ENCODE results near the gene NDST1. TPM values are rescaled to one million over a fixed set of nuclear protein-coding genes. Genes with fewer than 3 reads are reported as not detected.

The NDST1 gene
- total RNA-seq, 2 donors from 2014 or later = 37.6 to 56.0 TPM

DNA sequence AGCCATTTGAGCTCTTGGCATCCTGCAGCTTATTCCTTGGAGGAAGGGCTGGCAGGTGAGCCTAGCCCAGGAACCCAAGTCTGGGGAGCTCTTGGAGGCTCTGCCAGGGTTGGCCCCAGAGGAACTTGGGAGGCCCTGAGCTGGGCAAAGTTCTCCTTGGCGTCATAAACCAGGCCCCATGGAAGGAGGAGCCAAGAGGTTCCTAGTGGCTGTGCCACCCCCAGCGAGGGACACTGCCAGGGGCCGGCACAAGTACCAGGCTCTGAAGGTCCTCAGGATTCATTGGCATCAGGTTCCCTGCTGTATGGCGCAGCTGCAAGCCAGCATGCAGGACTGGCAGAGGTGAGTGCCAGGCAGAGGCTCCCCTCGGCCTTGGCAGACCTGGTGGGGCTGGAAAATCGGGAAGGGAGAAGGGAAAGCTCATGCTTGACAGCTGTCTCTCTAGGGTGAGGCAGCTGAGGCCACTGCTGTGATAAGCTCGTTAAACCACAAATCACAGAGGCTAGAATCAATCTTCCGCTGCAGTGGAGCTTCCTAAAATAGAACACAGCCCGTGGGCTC lies 77.9 kb downstream of the NDST1 start:
- Histone ChIP-seq H3K36me3 (replicated peaks in 1 of 2; ENCODE audit: insufficient read depth in 1 of 2, low read depth in 2 of 2) (no peaks in the 10 kb centered on the region), H3K27me3 (no peaks in the 10 kb centered on the region), H3K9me3 (no peaks in the 10 kb centered on the region), H3K4me1 (peaks cover 41% of the 10 kb centered on the region), H3K27ac (peak overlapping the region in 1 of 4 donors; percentile 5), H3K4me3 (no peak overlapping the region)
- intact Hi-C loops (cut with DNase I) = no loop called here
- DNase-seq = peak; percentile 39 to 85 (median 72)
- peak; percentile 29 for ATAC-seq
- no peak for TF ChIP-seq POLR2A (IDR thresholded peaks at IDR 0.05)
- TF ChIP-seq, protein P1, sequence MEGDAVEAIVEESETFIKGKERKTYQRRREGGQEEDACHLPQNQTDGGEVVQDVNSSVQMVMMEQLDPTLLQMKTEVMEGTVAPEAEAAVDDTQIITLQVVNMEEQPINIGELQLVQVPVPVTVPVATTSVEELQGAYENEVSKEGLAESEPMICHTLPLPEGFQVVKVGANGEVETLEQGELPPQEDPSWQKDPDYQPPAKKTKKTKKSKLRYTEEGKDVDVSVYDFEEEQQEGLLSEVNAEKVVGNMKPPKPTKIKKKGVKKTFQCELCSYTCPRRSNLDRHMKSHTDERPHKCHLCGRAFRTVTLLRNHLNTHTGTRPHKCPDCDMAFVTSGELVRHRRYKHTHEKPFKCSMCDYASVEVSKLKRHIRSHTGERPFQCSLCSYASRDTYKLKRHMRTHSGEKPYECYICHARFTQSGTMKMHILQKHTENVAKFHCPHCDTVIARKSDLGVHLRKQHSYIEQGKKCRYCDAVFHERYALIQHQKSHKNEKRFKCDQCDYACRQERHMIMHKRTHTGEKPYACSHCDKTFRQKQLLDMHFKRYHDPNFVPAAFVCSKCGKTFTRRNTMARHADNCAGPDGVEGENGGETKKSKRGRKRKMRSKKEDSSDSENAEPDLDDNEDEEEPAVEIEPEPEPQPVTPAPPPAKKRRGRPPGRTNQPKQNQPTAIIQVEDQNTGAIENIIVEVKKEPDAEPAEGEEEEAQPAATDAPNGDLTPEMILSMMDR (IDR thresholded peaks at IDR 0.05) = no peak
- 29 to 62% methylated on average over 5 to 9 of the region's 9 CpGs for WGBS, 2 donors

GRCh38 chr5:150587016-150587415 lies 79.1 kb downstream of the NDST1 start:
- no peaks in the 10 kb centered on the region for H3K36me3 ChIP-seq (replicated peaks in 1 of 2; ENCODE audit: insufficient read depth in 1 of 2, low read depth in 2 of 2)
- intact Hi-C loops (cut with DNase I) = no loop called here
- H3K27ac ChIP-seq = no peak overlapping the region
- TF ChIP-seq POLR2A (IDR thresholded peaks at IDR 0.05) = no peak
- TF ChIP-seq, protein P1 (IDR thresholded peaks at IDR 0.05) = no peak
- H3K27me3 ChIP-seq = no peaks in the 10 kb centered on the region
- H3K4me1 ChIP-seq = peaks cover 46% of the 10 kb centered on the region
- no peak overlapping the region for H3K4me3 ChIP-seq
- no peaks in the 10 kb centered on the region for H3K9me3 ChIP-seq
- ATAC-seq = no peak
- no peak for DNase-seq

DNA sequence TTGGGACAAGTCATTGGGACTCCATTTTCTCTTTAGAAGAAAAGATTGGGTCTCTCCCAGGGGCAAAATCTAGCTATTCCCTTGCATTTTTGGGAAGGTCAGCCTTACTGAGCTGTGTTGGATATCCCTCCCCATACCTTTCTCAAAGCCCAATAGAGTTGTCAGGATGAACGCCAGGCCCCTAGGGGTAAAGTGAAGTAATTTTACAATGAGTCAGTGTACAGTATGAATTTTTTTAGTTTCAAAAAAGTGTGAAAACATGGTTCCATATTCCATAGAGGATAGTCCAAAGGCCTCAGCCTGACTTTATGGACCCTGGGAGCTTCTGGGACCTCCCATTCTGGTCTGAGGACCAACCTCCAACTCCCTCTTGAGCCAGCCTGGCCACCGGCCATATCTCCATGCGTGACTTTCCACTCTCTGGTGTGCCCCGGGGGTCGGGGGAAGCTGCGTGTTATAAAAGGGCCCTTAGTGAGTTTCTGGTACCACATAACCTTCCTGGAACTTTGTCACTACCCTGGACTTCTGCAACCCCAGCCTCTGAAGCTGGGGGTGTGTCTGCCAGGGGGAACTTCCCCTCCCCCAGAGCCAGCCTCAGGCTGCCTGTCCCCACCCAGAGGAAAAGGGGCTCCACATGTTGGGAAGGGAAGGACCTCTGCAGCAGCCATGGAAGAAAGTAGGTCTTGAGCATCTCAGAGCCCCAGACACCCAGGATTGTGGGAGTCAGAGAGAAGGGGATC lies 80.1 kb downstream of the NDST1 start:
- no peak for TF ChIP-seq POLR2A (IDR thresholded peaks at IDR 0.05)
- TF ChIP-seq, protein P1 (IDR thresholded peaks at IDR 0.05) = no peak
- no peak overlapping the region for H3K4me3 ChIP-seq
- no peaks in the 10 kb centered on the region for H3K9me3 ChIP-seq
- WGBS, 2 donors = 57 to 66% methylated on average over 6 of the region's 6 CpGs
- ATAC-seq = no peak
- DNase-seq = no peak
- no peak overlapping the region for H3K27ac ChIP-seq
- H3K36me3 ChIP-seq (replicated peaks in 1 of 2; ENCODE audit: insufficient read depth in 1 of 2, low read depth in 2 of 2) = no peaks in the 10 kb centered on the region
- H3K4me1 ChIP-seq = peaks cover 36% of the 10 kb centered on the region
- no peaks in the 10 kb centered on the region for H3K27me3 ChIP-seq
- intact Hi-C loops (cut with DNase I) = no loop called here

GRCh38 chr5:150588596-150588890 lies 80.6 kb downstream of the NDST1 start:
- Histone ChIP-seq H3K9me3 (no peaks in the 10 kb centered on the region), H3K36me3 (replicated peaks in 1 of 2; ENCODE audit: insufficient read depth in 1 of 2, low read depth in 2 of 2) (no peaks in the 10 kb centered on the region), H3K4me3 (no peak overlapping the region), H3K4me1 (peaks cover 35% of the 10 kb centered on the region), H3K27ac (no peak overlapping the region), H3K27me3 (no peaks in the 10 kb centered on the region)
- intact Hi-C loops (cut with DNase I) = no loop called here
- DNase-seq = no peak
- TF ChIP-seq POLR2A (IDR thresholded peaks at IDR 0.05) = no peak
- TF ChIP-seq, protein P1 (IDR thresholded peaks at IDR 0.05) = no peak
- ATAC-seq = no peak
- whole genome bisulfite sequencing, 2 donors = 92 to 100% methylated on average over 1 of the region's 1 CpG
